ENCODE data around the gene FLYWCH1.

FLYWCH1 gene

GRCh38 chr16:2970563-2970962, 58.8 kb downstream of the FLYWCH1 start:
- DNase-seq: no peak

- no peak for DNase-seq
Measured at GRCh38 chr16:2971134-2971984, 59.6 kb downstream of the FLYWCH1 start.

- DNase-seq: no peak
Measured at GRCh38 chr16:2971985-2972784, 60.5 kb downstream of the FLYWCH1 start.

- no peak for DNase-seq
Measured at GRCh38 chr16:2973093-2973492, 61.4 kb downstream of the FLYWCH1 start.

GRCh38 chr16:2973605-2974318, 62.0 kb downstream of the FLYWCH1 start:
- no peak for DNase-seq

- DNase-seq: no peak
Measured at GRCh38 chr16:2974319-2975056, 62.8 kb downstream of the FLYWCH1 start.

GRCh38 chr16:2975161-2975795, 63.5 kb downstream of the FLYWCH1 start:
- DNase-seq: no peak

GRCh38 chr16:2976201-2976600, 64.5 kb downstream of the FLYWCH1 start:
- no peak for DNase-seq

GRCh38 chr16:2976673-2977072, 64.9 kb downstream of the FLYWCH1 start:
- no peak for DNase-seq

- no peak for DNase-seq
Measured at GRCh38 chr16:2977440-2977839, 65.7 kb downstream of the FLYWCH1 start.

GRCh38 chr16:2979669-2980226, 68.0 kb downstream of the FLYWCH1 start:
- no peak for DNase-seq

GRCh38 chr16:2980227-2981176, 68.8 kb downstream of the FLYWCH1 start, which contains the start of gene PKMYT1:
PKMYT1 (minus strand) TSS chr16:2980446; CDS start chr16:2979657, 789 bp downstream.
- peak; percentile 92 for DNase-seq

- DNase-seq: no peak
Measured at GRCh38 chr16:2981177-2981898, 69.6 kb downstream of the FLYWCH1 start.

GRCh38 chr16:2981899-2982250, 70.1 kb downstream of the FLYWCH1 start:
- no peak for DNase-seq

GRCh38 chr16:2982402-2982801, 70.7 kb downstream of the FLYWCH1 start:
- DNase-seq: no peak

GRCh38 chr16:2983706-2984136, 72.0 kb downstream of the FLYWCH1 start:
- peak; percentile 48 for DNase-seq

- DNase-seq: no peak
Measured at GRCh38 chr16:2985462-2985861, 73.7 kb downstream of the FLYWCH1 start.

- no peak for DNase-seq
Measured at GRCh38 chr16:2985893-2986355, 74.2 kb downstream of the FLYWCH1 start.

GRCh38 chr16:2986623-2987188, 75.0 kb downstream of the FLYWCH1 start:
- DNase-seq: no peak

Data from activated CD4-positive, alpha-beta T cell treated with anti-CD3 and anti-CD28 coated beads for 1 hour (primary cell).